ENCODE results near the gene SLC38A9.

- TF ChIP-seq RAD21 (IDR thresholded peaks at IDR 0.05 in 1 of 2, conservative IDR thresholded peaks at IDR 0.05 in 1 of 2; ENCODE audit: low read depth in 2 of 2, low read length in 2 of 2) (no peak), POLR2A (IDR thresholded peaks at IDR 0.05; ENCODE audit: control extremely low read depth in 1 of 2, low read depth in 2 of 2, low read length in 2 of 2) (no peak), RXRA (IDR thresholded peaks at IDR 0.05; ENCODE audit: insufficient read depth, low read depth, low read length) (no peak), CTCF (IDR thresholded peaks at IDR 0.05; ENCODE audit: control extremely low read depth in 1 of 3, insufficient read depth in 1 of 3, low read depth in 1 of 3, low read length in 3 of 3) (no peak)
These were observed 112.0 kb downstream of the SLC38A9 start for GRCh38 chr5:55600086-55600485.

All from H1 (cell line).